HepG2 (cell line): Measurements from ENCODE around the gene STIP1. TPM values are rescaled to one million over a fixed set of nuclear protein-coding genes. Genes with fewer than 3 reads are reported as not detected.

Experiments
- AKAP8 ChIP-seq: sonication (generic); formaldehyde crosslinking; IDR thresholded peaks from 2 replicates; pipeline ENCODE4 v1.5.1; 2020; ENCODE audit warnings: mild to moderate bottlenecking, missing genetic modification reagents
- BHLHE40 ChIP-seq: IDR thresholded peaks from 2 replicates; pipeline ENCODE4 v1.6.1; 2011; ENCODE audit warnings: low read length, improper control_type of control experiment
- ELF1 ChIP-seq: sonication (generic); formaldehyde crosslinking; IDR thresholded peaks from 2 replicates; pipeline ENCODE4 v1.4.0; 2020; ENCODE audit warnings: missing genetic modification reagents
- FOXA3 ChIP-seq: IDR thresholded peaks from 2 replicates; pipeline ENCODE4 v1.6.1; 2016; ENCODE audit warnings: missing genetic modification reagents, missing compliant biosample characterization
- GATAD2A ChIP-seq: IDR thresholded peaks from 2 replicates; pipeline ENCODE4 v1.6.1; 2016
- HNF4A ChIP-seq: sonication (generic); formaldehyde crosslinking; IDR thresholded peaks from 2 replicates; pipeline ENCODE4 v1.4.0; 2020; ENCODE audit warnings: missing genetic modification reagents
- MED13 ChIP-seq: sonication (generic); formaldehyde crosslinking; IDR thresholded peaks from 2 replicates; pipeline ENCODE4 v1.5.0; 2020; ENCODE audit warnings: missing genetic modification reagents
- TOE1 ChIP-seq: sonication (generic); formaldehyde crosslinking; IDR thresholded peaks from 2 replicates; pipeline ENCODE4 v1.4.0; 2020; ENCODE audit warnings: mild to moderate bottlenecking, missing genetic modification reagents
- ZBTB20 ChIP-seq: sonication (generic); formaldehyde crosslinking; IDR thresholded peaks from 2 replicates; pipeline ENCODE4 v1.8.1; 2023; ENCODE audit warnings: missing genetic modification reagents, low read depth, mild to moderate bottlenecking, borderline replicate concordance
- ZBTB38 ChIP-seq: sonication (generic); formaldehyde crosslinking; IDR thresholded peaks from 2 replicates; pipeline ENCODE4 v1.5.1; 2020; ENCODE audit warnings: mild to moderate bottlenecking, missing genetic modification reagents
- ZFY ChIP-seq: sonication (generic); formaldehyde crosslinking; IDR thresholded peaks from 2 replicates; pipeline ENCODE4 v1.4.0; 2020; ENCODE audit warnings: missing genetic modification reagents
- ZNF550 ChIP-seq: sonication (generic); formaldehyde crosslinking; IDR thresholded peaks from 2 replicates; pipeline ENCODE4 v1.4.0; 2020; ENCODE audit warnings: mild to moderate bottlenecking, missing genetic modification reagents, borderline replicate concordance
- ZNF577 ChIP-seq: sonication (generic); formaldehyde crosslinking; IDR thresholded peaks from 2 replicates; pipeline ENCODE4 v1.4.0; 2020; ENCODE audit warnings: mild to moderate bottlenecking, low read depth, missing genetic modification reagents, borderline replicate concordance
- ZNF615 ChIP-seq: sonication (generic); formaldehyde crosslinking; IDR thresholded peaks from 2 replicates; pipeline ENCODE4 v1.5.0; 2020; ENCODE audit warnings: mild to moderate bottlenecking, missing genetic modification reagents, borderline replicate concordance
- ZNF703 ChIP-seq: sonication (generic); formaldehyde crosslinking; IDR thresholded peaks from 2 replicates; pipeline ENCODE4 v1.5.1; 2020; ENCODE audit warnings: missing genetic modification reagents, mild to moderate bottlenecking, moderate library complexity, borderline replicate concordance
- ZNF816 ChIP-seq: sonication (generic); formaldehyde crosslinking; IDR thresholded peaks from 2 replicates; pipeline ENCODE4 v1.8.0; 2022; ENCODE audit warnings: missing genetic modification reagents, mild to moderate bottlenecking, borderline replicate concordance
- polyA plus RNA-seq, 8 experiments: library from polyadenylated mRNA; depleted of rRNA in 3 of 8; stranded (reverse) in 7 of 8; unstranded in 1 of 8; fragments of >200 nt; fragmentation: Illumina TruSeq in 4 of 8; extraction: Trizol in 4 of 8; gene quantifications; 2 replicates each; pipeline versions ENCODE4 v1.2.1 to v1.2.3, GENCODE V29; 2011 to 2016; ENCODE audit warnings: low read depth in 4 of 8, missing spikeins in 1 of 8, mixed read lengths in 1 of 8; ENCODE audit not compliant: insufficient read depth in 1 of 8
- total RNA-seq, 5 experiments: library from RNA; depleted of rRNA; stranded (reverse); fragments of >200 nt; fragmentation: Illumina TruSeq; extraction: Trizol; gene quantifications; 2 replicates each; pipeline ENCODE4 v1.2.3, GENCODE V29; 2016; ENCODE audit warnings: low read depth in 1 of 5
- TF ChIP-seq, protein P1 (sequence below): sonication (generic); formaldehyde crosslinking; IDR thresholded peaks from 2 replicates; pipeline ENCODE4 v1.8.0; 2022; ENCODE audit warnings: low read depth, missing genetic modification reagents
- TF ChIP-seq, protein P2 (sequence below): sonication (generic); formaldehyde crosslinking; IDR thresholded peaks from 2 replicates; pipeline ENCODE4 v1.4.0; 2020; ENCODE audit warnings: mild to moderate bottlenecking, missing genetic modification reagents
- TF ChIP-seq, protein P3 (sequence below): sonication (generic); formaldehyde crosslinking; conservative IDR thresholded peaks from 2 replicates; pipeline ENCODE4 v1.8.0; 2022; ENCODE audit warnings: missing genetic modification reagents
- TF ChIP-seq, protein P4 (sequence below): sonication (generic); formaldehyde crosslinking; IDR thresholded peaks from 2 replicates; pipeline ENCODE4 v1.4.0; 2020; ENCODE audit warnings: missing genetic modification reagents, borderline replicate concordance
- TF ChIP-seq, protein P5 (sequence below): IDR thresholded peaks from 2 replicates; pipeline ENCODE4 v1.6.1; 2016; ENCODE audit warnings: low read depth

Gene STIP1
- total and polyA plus RNA-seq, 2 of the 13 experiments (the other 11 are each of a cell fraction or from before 2014, with no cell fraction given), result 81.1 to 217 TPM

DNA sequence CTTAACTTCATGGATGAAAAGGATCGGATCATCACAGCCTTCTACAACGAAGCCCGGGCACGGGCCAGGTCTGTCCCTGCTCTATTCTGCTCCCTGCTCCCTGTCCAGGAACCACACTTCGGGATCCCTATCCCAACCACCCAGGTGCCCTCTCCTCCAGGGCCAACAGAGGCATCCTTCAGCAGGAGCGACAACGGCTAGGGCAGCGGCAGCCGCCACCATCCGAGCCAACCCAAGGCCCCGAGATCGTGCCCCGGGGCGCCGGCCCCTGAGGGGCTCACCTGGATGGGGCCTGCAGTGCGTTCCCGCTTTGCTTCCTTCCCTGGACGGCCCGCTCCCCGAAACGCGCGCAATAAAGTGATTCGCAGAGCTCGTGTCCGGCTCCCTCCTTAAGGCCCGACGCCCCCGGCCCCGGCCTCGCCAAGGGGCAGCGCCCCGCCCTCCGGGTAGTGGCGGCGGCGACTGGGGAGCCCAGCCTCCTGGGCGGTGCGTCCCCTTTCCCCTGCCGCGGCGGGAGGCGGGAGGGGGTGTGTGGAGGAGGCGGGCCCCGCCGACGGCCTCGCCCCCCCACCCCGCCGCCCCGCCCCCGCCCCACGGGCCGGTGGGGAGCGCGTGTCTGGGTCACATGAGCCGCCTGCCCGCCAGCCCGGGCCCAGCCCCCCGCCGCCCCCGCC is 48.1 kb downstream of the STIP1 start, which contains the start of gene VEGFB (continued):
- no peak for TF ChIP-seq ZNF577 (CRISPR knock-in tag)
- TF ChIP-seq, protein P1, sequence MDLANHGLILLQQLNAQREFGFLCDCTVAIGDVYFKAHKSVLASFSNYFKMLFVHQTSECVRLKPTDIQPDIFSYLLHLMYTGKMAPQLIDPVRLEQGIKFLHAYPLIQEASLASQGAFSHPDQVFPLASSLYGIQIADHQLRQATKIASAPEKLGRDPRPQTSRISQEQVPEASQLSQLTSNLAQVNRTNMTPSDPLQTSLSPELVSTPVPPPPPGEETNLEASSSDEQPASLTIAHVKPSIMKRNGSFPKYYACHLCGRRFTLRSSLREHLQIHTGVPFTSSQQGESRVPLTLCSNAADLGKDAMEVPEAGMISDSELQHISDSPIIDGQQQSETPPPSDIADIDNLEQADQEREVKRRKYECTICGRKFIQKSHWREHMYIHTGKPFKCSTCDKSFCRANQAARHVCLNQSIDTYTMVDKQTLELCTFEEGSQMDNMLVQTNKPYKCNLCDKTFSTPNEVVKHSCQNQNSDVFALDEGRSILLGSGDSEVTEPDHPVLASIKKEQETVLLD (CRISPR knock-in tag), result no peak
- TF ChIP-seq, protein P2, sequence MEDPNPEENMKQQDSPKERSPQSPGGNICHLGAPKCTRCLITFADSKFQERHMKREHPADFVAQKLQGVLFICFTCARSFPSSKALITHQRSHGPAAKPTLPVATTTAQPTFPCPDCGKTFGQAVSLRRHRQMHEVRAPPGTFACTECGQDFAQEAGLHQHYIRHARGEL (CRISPR knock-in tag), result no peak
- no peak for TF ChIP-seq ELF1 (CRISPR knock-in tag)
- no peak for TF ChIP-seq ZNF816 (CRISPR knock-in tag)
- no peak for TF ChIP-seq FOXA3 (CRISPR knock-in tag)
- no peak for TF ChIP-seq ZNF615 (CRISPR knock-in tag)
- TF ChIP-seq TOE1 (CRISPR knock-in tag), result no peak
- no peak for TF ChIP-seq GATAD2A (CRISPR knock-in tag)
- no peak for TF ChIP-seq HNF4A (CRISPR knock-in tag)
- no peak; the same call in 1 of the 2 replicates for TF ChIP-seq ZBTB20 (CRISPR knock-in tag)
- TF ChIP-seq ZFY, result peak; percentile 9; the same call in 1 of the 2 replicates
- TF ChIP-seq, protein P3, sequence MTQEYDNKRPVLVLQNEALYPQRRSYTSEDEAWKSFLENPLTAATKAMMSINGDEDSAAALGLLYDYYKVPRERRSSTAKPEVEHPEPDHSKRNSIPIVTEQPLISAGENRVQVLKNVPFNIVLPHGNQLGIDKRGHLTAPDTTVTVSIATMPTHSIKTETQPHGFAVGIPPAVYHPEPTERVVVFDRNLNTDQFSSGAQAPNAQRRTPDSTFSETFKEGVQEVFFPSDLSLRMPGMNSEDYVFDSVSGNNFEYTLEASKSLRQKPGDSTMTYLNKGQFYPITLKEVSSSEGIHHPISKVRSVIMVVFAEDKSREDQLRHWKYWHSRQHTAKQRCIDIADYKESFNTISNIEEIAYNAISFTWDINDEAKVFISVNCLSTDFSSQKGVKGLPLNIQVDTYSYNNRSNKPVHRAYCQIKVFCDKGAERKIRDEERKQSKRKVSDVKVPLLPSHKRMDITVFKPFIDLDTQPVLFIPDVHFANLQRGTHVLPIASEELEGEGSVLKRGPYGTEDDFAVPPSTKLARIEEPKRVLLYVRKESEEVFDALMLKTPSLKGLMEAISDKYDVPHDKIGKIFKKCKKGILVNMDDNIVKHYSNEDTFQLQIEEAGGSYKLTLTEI, result no peak
- TF ChIP-seq ZBTB38 (CRISPR knock-in tag), result peak; percentile 70
- no peak; the same call in 1 of the 2 replicates for TF ChIP-seq AKAP8 (CRISPR knock-in tag)
- TF ChIP-seq, protein P4, sequence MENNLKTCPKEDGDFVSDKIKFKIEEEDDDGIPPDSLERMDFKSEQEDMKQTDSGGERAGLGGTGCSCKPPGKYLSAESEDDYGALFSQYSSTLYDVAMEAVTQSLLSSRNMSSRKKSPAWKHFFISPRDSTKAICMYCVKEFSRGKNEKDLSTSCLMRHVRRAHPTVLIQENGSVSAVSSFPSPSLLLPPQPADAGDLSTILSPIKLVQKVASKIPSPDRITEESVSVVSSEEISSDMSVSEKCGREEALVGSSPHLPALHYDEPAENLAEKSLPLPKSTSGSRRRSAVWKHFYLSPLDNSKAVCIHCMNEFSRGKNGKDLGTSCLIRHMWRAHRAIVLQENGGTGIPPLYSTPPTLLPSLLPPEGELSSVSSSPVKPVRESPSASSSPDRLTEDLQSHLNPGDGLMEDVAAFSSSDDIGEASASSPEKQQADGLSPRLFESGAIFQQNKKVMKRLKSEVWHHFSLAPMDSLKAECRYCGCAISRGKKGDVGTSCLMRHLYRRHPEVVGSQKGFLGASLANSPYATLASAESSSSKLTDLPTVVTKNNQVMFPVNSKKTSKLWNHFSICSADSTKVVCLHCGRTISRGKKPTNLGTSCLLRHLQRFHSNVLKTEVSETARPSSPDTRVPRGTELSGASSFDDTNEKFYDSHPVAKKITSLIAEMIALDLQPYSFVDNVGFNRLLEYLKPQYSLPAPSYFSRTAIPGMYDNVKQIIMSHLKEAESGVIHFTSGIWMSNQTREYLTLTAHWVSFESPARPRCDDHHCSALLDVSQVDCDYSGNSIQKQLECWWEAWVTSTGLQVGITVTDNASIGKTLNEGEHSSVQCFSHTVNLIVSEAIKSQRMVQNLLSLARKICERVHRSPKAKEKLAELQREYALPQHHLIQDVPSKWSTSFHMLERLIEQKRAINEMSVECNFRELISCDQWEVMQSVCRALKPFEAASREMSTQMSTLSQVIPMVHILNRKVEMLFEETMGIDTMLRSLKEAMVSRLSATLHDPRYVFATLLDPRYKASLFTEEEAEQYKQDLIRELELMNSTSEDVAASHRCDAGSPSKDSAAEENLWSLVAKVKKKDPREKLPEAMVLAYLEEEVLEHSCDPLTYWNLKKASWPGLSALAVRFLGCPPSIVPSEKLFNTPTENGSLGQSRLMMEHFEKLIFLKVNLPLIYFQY (CRISPR knock-in tag), result no peak
- no peak for TF ChIP-seq MED13 (CRISPR knock-in tag)
- TF ChIP-seq, protein P5, sequence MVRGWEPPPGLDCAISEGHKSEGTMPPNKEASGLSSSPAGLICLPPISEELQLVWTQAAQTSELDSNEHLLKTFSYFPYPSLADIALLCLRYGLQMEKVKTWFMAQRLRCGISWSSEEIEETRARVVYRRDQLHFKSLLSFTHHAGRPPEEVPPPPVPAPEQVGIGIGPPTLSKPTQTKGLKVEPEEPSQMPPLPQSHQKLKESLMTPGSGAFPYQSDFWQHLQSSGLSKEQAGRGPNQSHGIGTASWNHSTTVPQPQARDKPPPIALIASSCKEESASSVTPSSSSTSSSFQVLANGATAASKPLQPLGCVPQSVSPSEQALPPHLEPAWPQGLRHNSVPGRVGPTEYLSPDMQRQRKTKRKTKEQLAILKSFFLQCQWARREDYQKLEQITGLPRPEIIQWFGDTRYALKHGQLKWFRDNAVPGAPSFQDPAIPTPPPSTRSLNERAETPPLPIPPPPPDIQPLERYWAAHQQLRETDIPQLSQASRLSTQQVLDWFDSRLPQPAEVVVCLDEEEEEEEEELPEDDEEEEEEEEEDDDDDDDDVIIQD (CRISPR knock-in tag), result no peak
- no peak for TF ChIP-seq BHLHE40
- no peak for TF ChIP-seq ZNF703
- no peak for TF ChIP-seq ZNF550 (CRISPR knock-in tag)
